Measurements from ENCODE around the gene EPHA4.

EPHA4 gene

DNA sequence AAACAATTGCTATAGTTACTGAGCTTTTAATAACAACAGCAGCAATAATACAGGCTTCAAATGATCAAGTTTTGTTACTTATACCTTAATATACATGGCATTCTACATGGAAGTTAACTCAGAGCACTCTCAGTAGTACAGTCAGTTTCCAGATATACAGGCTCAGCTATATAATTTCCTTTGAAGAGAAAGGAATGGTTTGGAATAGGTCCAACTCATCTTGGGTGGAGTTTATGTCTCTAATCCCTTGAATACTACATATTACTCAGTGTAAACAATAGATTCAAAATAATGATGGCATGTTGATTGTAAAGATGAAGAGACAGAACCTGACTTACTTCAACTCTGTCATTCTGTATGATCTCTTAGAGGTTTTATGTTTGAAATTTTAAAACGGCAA, 174.9 kb downstream of the EPHA4 start:
- H3K4me3 ChIP-seq (ENCODE audit: low read length): no peak overlapping the region
- no peaks in the 10 kb centered on the region for H3K4me1 ChIP-seq (ENCODE audit: insufficient read depth, low read length)
- H3K27me3 ChIP-seq (ENCODE audit: insufficient read depth, low read length): no peaks in the 10 kb centered on the region
- H3K9ac ChIP-seq (ENCODE audit: low read depth, low read length): no peak overlapping the region
- H3K27ac ChIP-seq (ENCODE audit: low read depth, low read length): no peak overlapping the region
- no CpG with 5 or more reads among the region's 1 CpG for WGBS
- no peaks in the 10 kb centered on the region for H3K36me3 ChIP-seq (ENCODE audit: insufficient read depth, low read length)
- H3K9me3 ChIP-seq (ENCODE audit: insufficient read depth, low read depth, low read length): no peaks in the 10 kb centered on the region

DNA sequence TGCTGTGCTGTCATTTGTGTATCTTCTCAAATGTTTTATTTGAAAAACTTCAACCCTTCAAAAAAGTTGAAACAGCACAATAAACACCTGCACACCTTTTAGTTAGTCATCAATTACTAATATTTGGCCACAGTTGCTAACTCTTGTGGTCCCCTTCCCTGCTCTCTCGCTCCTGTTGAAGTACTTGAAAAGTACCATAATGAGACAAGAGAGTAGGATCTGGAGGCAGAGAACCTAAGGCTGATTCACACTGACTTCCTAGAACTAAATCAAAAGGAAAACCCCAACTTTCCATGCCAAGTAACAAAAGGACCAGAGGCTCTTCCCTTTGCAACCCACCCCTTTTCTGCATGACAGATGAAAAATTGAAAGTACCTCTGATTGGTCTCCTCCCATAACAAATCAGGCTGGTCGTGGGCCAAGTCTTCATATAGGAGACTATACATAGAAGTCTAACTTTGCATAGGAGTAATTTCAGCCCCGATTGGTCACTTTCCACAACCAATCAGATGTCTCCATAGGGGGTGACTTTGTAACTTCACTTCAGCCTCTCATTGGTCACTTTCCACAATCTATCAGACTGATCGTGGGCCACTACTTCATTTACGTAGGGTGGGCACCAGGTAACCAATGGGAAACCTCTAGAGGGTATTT, 179.7 kb downstream of the EPHA4 start:
- Histone ChIP-seq H3K27ac (ENCODE audit: low read depth, low read length) (no peak overlapping the region), H3K4me3 (ENCODE audit: low read length) (no peak overlapping the region), H3K27me3 (ENCODE audit: insufficient read depth, low read length) (no peaks in the 10 kb centered on the region), H3K9me3 (ENCODE audit: insufficient read depth, low read depth, low read length) (no peaks in the 10 kb centered on the region), H3K4me1 (ENCODE audit: insufficient read depth, low read length) (peaks cover 3% of the 10 kb centered on the region), H3K36me3 (ENCODE audit: insufficient read depth, low read length) (no peaks in the 10 kb centered on the region), H3K9ac (ENCODE audit: low read depth, low read length) (no peak overlapping the region)
- 97% methylated on average over 5 of the region's 5 CpGs for WGBS

DNA sequence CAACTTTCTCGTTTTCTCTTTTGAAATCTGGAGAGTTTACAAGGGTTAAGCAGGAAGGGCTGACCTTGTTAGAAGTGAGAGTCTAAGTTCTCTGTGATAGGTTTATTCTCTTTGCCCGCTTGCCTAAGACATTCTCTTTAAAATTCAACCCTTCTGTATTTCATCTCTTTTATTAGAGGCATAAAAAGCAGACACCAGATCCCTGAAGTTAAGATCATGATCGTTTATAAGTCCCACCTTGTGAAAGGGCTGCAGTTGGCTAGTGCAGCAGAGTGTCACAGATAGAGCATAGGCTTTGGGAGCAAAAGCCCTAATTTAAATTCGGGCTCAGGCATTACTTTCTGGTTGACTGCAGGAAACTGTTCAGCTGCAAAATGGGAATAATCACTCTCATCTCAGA, 181.2 kb downstream of the EPHA4 start:
- WGBS: 86% methylated on average over 2 of the region's 4 CpGs
- Histone ChIP-seq H3K36me3 (ENCODE audit: insufficient read depth, low read length) (no peaks in the 10 kb centered on the region), H3K4me3 (ENCODE audit: low read length) (no peak overlapping the region), H3K4me1 (ENCODE audit: insufficient read depth, low read length) (peaks cover 3% of the 10 kb centered on the region), H3K9me3 (ENCODE audit: insufficient read depth, low read depth, low read length) (no peaks in the 10 kb centered on the region), H3K27ac (ENCODE audit: low read depth, low read length) (no peak overlapping the region), H3K27me3 (ENCODE audit: insufficient read depth, low read length) (no peaks in the 10 kb centered on the region), H3K9ac (ENCODE audit: low read depth, low read length) (no peak overlapping the region)

DNA sequence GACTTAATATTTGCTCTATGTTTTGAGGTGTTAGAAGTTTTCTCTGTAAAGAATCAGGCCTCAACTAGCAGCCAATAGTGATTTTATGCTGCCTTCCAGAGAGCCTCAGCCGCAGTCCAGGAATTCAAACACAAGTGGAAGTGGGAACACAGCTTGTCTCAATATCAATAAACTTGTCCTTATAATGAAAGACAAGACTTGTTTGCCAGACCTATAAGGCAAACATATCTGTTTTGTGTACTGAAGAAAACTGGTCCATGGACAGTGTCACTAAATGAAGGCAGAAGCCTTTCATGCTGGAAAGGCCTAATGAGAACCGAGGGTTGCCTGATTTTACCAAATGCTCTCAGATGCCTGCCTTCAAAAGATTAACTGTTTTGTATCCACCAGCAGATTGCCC, 182.2 kb downstream of the EPHA4 start:
- H3K4me3 ChIP-seq (ENCODE audit: low read length): no peak overlapping the region
- 92% methylated on average over 2 of the region's 2 CpGs for WGBS
- peaks cover 3% of the 10 kb centered on the region for H3K4me1 ChIP-seq (ENCODE audit: insufficient read depth, low read length)
- no peaks in the 10 kb centered on the region for H3K36me3 ChIP-seq (ENCODE audit: insufficient read depth, low read length)
- H3K9ac ChIP-seq (ENCODE audit: low read depth, low read length): no peak overlapping the region
- H3K9me3 ChIP-seq (ENCODE audit: insufficient read depth, low read depth, low read length): no peaks in the 10 kb centered on the region
- H3K27me3 ChIP-seq (ENCODE audit: insufficient read depth, low read length): no peaks in the 10 kb centered on the region
- no peak overlapping the region for H3K27ac ChIP-seq (ENCODE audit: low read depth, low read length)

DNA sequence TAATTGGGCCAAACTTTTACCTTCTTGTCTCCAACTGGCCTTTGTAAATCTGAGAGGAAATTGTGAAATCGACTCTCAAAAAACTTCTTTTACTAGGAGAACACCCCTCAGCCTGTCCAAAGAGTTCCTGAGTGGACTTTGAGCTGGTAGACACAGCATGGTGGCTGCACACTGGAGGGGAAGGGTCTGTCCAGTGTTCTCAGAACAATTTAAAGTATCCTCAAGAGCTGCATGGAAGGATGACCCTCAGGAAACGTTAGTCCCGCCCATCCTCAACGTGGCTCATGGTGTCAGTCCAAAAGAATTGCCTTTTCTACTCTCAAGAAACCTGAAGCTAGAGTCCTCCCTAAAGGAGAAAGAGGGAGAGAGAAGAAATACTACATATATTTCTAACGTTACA, 182.7 kb downstream of the EPHA4 start:
- Histone ChIP-seq H3K4me1 (ENCODE audit: insufficient read depth, low read length) (peaks cover 3% of the 10 kb centered on the region), H3K4me3 (ENCODE audit: low read length) (no peak overlapping the region), H3K36me3 (ENCODE audit: insufficient read depth, low read length) (no peaks in the 10 kb centered on the region), H3K9me3 (ENCODE audit: insufficient read depth, low read depth, low read length) (no peaks in the 10 kb centered on the region), H3K9ac (ENCODE audit: low read depth, low read length) (no peak overlapping the region), H3K27me3 (ENCODE audit: insufficient read depth, low read length) (no peaks in the 10 kb centered on the region), H3K27ac (ENCODE audit: low read depth, low read length) (no peak overlapping the region)
- WGBS: 81% methylated on average over 4 of the region's 5 CpGs

DNA sequence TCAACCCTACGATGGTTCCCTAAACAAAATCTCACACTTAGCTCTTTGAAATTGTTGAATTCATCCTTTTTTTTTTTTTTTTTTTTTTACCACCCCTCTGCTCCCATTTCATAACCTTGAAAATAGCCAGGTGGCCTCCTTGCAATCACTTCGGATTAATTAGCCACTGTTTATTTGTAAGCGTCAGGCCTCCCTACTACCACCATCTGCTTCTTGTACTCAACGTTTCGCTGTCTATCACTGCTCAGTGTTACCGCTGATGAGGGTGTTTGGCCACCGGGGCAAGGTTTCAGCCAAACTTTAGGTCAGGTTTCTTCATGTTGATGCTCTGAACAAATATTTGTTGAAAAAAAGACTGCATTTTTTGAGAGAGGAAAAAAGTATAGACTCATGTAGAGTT, 183.2 kb downstream of the EPHA4 start:
- no peaks in the 10 kb centered on the region for H3K36me3 ChIP-seq (ENCODE audit: insufficient read depth, low read length)
- no peaks in the 10 kb centered on the region for H3K9me3 ChIP-seq (ENCODE audit: insufficient read depth, low read depth, low read length)
- 95% methylated on average over 7 of the region's 7 CpGs for WGBS

DNA sequence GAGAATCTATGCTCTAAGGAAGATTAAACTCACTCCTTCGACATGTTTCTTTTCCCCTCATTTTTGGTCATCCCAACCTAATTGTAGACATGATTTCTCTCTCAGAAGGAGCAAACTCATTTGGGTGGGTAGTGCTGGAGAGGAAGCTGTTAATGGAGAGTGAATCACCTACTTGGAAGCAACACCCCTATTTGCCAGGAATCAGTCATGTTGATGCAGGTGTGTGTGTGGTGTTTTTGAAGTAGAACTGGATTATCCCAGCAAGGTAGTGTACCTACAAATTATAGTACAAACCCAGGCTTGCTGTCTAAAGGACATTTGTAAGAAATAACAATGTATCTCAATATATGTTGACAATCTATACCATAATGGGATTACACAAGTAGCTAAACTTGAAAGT, 186.4 kb downstream of the EPHA4 start:
- peaks cover 2% of the 10 kb centered on the region; the same call in 1 of the 2 replicates for H3K4me1 ChIP-seq (ENCODE audit: insufficient read depth, low read length)
- no peak overlapping the region for H3K9ac ChIP-seq (ENCODE audit: low read depth, low read length)
- H3K27me3 ChIP-seq (ENCODE audit: insufficient read depth, low read length): no peaks in the 10 kb centered on the region
- no peak overlapping the region for H3K27ac ChIP-seq (ENCODE audit: low read depth, low read length)
- no peaks in the 10 kb centered on the region for H3K9me3 ChIP-seq (ENCODE audit: insufficient read depth, low read depth, low read length)
- no peaks in the 10 kb centered on the region for H3K36me3 ChIP-seq (ENCODE audit: insufficient read depth, low read length)
- no peak overlapping the region for H3K4me3 ChIP-seq (ENCODE audit: low read length)
- 86% methylated on average over 1 of the region's 1 CpG for WGBS

More for the DNA sequence above, 183.2 kb downstream of the EPHA4 start:
- no peaks in the 10 kb centered on the region for H3K27me3 ChIP-seq (ENCODE audit: insufficient read depth, low read length)
- H3K4me1 ChIP-seq (ENCODE audit: insufficient read depth, low read length): peaks cover 3% of the 10 kb centered on the region
- H3K27ac ChIP-seq (ENCODE audit: low read depth, low read length): no peak overlapping the region
- H3K4me3 ChIP-seq (ENCODE audit: low read length): no peak overlapping the region
- H3K9ac ChIP-seq (ENCODE audit: low read depth, low read length): no peak overlapping the region

DNA sequence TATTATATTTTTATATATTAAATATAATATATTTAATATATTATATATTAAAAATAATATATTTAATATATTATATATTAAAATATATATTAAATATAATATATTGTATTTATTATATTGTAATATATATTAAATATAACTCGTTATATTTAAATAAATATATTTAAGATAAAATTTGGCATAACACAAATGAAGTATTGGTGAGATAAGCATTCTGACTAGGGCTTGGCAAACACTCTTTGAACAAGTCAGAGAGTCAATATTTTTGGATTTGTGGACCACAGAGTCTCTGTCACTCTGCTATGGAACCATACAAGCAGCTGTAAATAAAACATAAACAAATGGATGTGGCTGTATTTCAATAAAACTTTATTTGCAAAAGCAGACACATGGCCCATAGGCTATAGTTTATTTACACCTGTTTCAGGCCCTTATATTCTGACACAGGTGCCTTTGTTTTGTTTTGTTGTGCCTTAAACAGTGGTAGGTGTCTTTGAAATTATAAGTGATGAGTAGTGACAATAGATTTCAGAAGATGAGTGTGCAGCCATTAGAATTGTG, 190.1 kb downstream of the EPHA4 start:
- no CpG with 5 or more reads among the region's 1 CpG for WGBS

DNA sequence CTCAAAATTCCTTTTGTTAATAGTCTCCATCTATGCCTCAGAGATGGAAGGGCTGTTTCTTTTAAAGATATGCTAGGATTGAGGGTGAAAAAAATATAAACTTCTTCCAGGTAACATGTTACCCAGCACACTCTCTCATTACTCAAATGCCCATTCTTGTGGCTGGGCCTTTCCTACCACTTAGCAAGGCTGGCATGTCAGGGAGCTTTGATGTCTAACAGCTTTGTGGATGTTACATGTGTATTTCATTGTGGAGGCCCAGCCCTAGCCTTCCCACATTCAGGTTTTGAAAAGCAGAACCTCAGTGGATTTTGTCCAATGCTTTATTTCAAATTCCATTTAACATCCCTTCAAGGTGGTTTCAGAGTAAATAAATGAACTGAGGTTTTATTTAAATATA, 191.4 kb downstream of the EPHA4 start:
- Histone ChIP-seq H3K4me3 (ENCODE audit: low read length) (no peak overlapping the region), H3K27ac (ENCODE audit: low read depth, low read length) (no peak overlapping the region), H3K36me3 (ENCODE audit: insufficient read depth, low read length) (no peaks in the 10 kb centered on the region), H3K4me1 (ENCODE audit: insufficient read depth, low read length) (peaks cover 8% of the 10 kb centered on the region; the same call in 1 of the 2 replicates), H3K9me3 (ENCODE audit: insufficient read depth, low read depth, low read length) (no peaks in the 10 kb centered on the region), H3K27me3 (ENCODE audit: insufficient read depth, low read length) (no peaks in the 10 kb centered on the region), H3K9ac (ENCODE audit: low read depth, low read length) (no peak overlapping the region)

More for the DNA sequence above, 190.1 kb downstream of the EPHA4 start:
- no peak overlapping the region for H3K27ac ChIP-seq (ENCODE audit: low read depth, low read length)
- peaks cover 8% of the 10 kb centered on the region; the same call in 1 of the 2 replicates for H3K4me1 ChIP-seq (ENCODE audit: insufficient read depth, low read length)
- no peaks in the 10 kb centered on the region for H3K36me3 ChIP-seq (ENCODE audit: insufficient read depth, low read length)
- H3K9ac ChIP-seq (ENCODE audit: low read depth, low read length): no peak overlapping the region
- H3K27me3 ChIP-seq (ENCODE audit: insufficient read depth, low read length): no peaks in the 10 kb centered on the region
- no peak overlapping the region for H3K4me3 ChIP-seq (ENCODE audit: low read length)
- no peaks in the 10 kb centered on the region for H3K9me3 ChIP-seq (ENCODE audit: insufficient read depth, low read depth, low read length)

DNA sequence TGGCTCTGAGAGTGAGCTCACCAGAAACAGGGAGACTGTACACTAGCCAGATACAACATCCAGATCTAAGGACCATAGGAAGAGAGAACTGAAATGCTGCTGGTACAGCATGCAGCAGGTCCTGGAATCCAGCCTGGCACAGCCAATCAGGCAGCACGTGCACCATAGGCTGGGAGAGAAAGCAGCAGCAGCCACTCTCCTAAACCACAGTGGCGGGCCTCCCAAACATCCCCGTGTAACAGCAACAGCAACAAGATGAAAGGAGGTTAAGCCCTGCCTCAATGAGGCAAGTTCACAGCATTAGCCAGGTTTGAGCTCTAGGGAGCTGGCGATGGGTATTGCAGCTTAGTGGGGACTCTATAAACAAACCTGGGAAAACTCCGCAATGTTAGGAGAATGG, 192.0 kb downstream of the EPHA4 start:
- no peak overlapping the region for H3K4me3 ChIP-seq (ENCODE audit: low read length)
- 78% methylated on average over 5 of the region's 5 CpGs for WGBS
- H3K27ac ChIP-seq (ENCODE audit: low read depth, low read length): no peak overlapping the region
- no peaks in the 10 kb centered on the region for H3K36me3 ChIP-seq (ENCODE audit: insufficient read depth, low read length)
- H3K4me1 ChIP-seq (ENCODE audit: insufficient read depth, low read length): peaks cover 8% of the 10 kb centered on the region; the same call in 1 of the 2 replicates
- no peaks in the 10 kb centered on the region for H3K9me3 ChIP-seq (ENCODE audit: insufficient read depth, low read depth, low read length)
- H3K9ac ChIP-seq (ENCODE audit: low read depth, low read length): no peak overlapping the region
- no peaks in the 10 kb centered on the region for H3K27me3 ChIP-seq (ENCODE audit: insufficient read depth, low read length)

DNA sequence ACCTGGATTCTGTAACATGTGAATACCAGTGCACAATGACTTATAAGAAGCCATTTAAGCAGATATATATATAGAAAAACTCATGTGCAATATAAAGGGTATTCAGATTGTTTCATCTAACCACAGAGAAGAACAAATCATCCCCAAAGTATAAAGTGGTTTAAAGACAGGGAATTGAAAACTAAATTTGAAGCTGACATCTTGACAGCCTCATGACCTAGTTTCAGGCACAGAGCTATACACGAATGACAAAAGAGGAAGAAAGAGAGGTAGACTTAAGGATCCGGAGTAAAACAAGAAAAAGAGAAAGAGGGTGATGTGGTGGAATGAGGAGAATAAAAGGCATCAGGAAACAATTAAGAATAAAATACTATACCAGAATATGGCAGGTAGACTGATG, 194.5 kb downstream of the EPHA4 start:
- Histone ChIP-seq H3K4me1 (ENCODE audit: insufficient read depth, low read length) (peaks cover 13% of the 10 kb centered on the region), H3K9me3 (ENCODE audit: insufficient read depth, low read depth, low read length) (no peaks in the 10 kb centered on the region), H3K4me3 (ENCODE audit: low read length) (no peak overlapping the region), H3K27ac (ENCODE audit: low read depth, low read length) (no peak overlapping the region), H3K36me3 (ENCODE audit: insufficient read depth, low read length) (no peaks in the 10 kb centered on the region), H3K27me3 (ENCODE audit: insufficient read depth, low read length) (no peaks in the 10 kb centered on the region), H3K9ac (ENCODE audit: low read depth, low read length) (no peak overlapping the region)
- 92% methylated on average over 2 of the region's 2 CpGs for WGBS

DNA sequence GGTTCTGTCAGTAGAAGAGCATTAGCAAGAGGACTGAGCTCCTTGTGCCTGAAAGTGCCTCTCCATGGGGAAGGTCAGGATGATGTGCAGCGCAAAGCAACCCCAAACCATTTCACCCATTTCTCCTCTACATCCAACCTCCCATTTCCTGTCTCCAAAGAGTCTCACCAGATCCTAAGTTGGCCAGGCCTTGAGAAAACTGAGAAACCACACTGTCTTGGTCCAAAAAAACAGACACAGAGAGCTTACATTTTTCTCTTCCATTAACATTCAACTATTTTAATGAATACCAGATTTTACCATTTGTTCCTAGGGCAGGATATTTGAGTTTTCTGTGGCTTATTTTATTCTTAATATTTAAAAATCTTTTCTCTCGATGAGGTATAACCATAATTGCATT, 195.0 kb downstream of the EPHA4 start:
- no peaks in the 10 kb centered on the region for H3K27me3 ChIP-seq (ENCODE audit: insufficient read depth, low read length)
- no peak overlapping the region for H3K27ac ChIP-seq (ENCODE audit: low read depth, low read length)
- 95% methylated on average over 2 of the region's 2 CpGs for WGBS

More for the DNA sequence above, 195.0 kb downstream of the EPHA4 start:
- Histone ChIP-seq H3K9me3 (ENCODE audit: insufficient read depth, low read depth, low read length) (no peaks in the 10 kb centered on the region), H3K4me1 (ENCODE audit: insufficient read depth, low read length) (peaks cover 18% of the 10 kb centered on the region), H3K4me3 (ENCODE audit: low read length) (no peak overlapping the region), H3K9ac (ENCODE audit: low read depth, low read length) (no peak overlapping the region), H3K36me3 (ENCODE audit: insufficient read depth, low read length) (no peaks in the 10 kb centered on the region)

Measured in HUES64 (cell line).